Endothelial cell of umbilical vein (primary cell): Measurements from ENCODE around the gene CLOCK.
A peak's percentile ranks its signal among the peaks of the same experiment; 100 is the strongest.

ENCODE experiments used
- EZH2 ChIP-seq: IDR thresholded peaks from 2 replicates; pipeline ENCODE4 v1.6.1; 2012; ENCODE audit warnings: borderline replicate concordance, low read depth, mild to moderate bottlenecking, moderate library complexity, low read length, inconsistent platforms; ENCODE audit not compliant: severe bottlenecking
- FOS ChIP-seq: IDR thresholded peaks from 2 replicates; pipeline ENCODE4 v1.6.1; 2011; ENCODE audit warnings: mild to moderate bottlenecking, low read length, moderate library complexity, borderline replicate concordance; ENCODE audit not compliant: insufficient read depth
- GATA2 ChIP-seq: IDR thresholded peaks from 2 replicates; pipeline ENCODE4 v1.7.0; 2011; ENCODE audit warnings: low read depth, mild to moderate bottlenecking, moderate library complexity, mixed read lengths, low read length; ENCODE audit not compliant: insufficient read length, insufficient read depth
- MYC ChIP-seq: IDR thresholded peaks from one replicate; pipeline ENCODE4 v1.6.1; 2011; ENCODE audit warnings: mild to moderate bottlenecking, low read depth, low read length
- POLR2A ChIP-seq: IDR thresholded peaks from 2 replicates; pipeline ENCODE4 v1.6.1; 2012; ENCODE audit warnings: low read depth, mild to moderate bottlenecking, control low read depth, low read length
- POLR2AphosphoS5 ChIP-seq: IDR thresholded peaks from 2 replicates; pipeline ENCODE4 v1.6.1; 2012; ENCODE audit warnings: low read depth, mild to moderate bottlenecking, control low read depth, low read length, moderate library complexity; ENCODE audit not compliant: insufficient read depth
- TF ChIP-seq, protein P1 (sequence below), 2 donors: IDR thresholded peaks; 1 replicate in 1 of 2; 2 replicates in 1 of 2; pipeline ENCODE4 v1.5.1; 2011; ENCODE audit warnings: low read length in 2 of 2, mild to moderate bottlenecking in 2 of 2, moderate library complexity in 2 of 2, control low read depth in 1 of 2, inconsistent platforms in 1 of 2, low read depth in 1 of 2; ENCODE audit not compliant: insufficient read depth in 1 of 2; ENCODE audit errors: extremely low read depth in 1 of 2
- TF ChIP-seq, protein P2 (sequence below): IDR thresholded peaks from 2 replicates; pipeline ENCODE4 v1.6.1; 2011; ENCODE audit not compliant: insufficient read depth, insufficient read length

DNA sequence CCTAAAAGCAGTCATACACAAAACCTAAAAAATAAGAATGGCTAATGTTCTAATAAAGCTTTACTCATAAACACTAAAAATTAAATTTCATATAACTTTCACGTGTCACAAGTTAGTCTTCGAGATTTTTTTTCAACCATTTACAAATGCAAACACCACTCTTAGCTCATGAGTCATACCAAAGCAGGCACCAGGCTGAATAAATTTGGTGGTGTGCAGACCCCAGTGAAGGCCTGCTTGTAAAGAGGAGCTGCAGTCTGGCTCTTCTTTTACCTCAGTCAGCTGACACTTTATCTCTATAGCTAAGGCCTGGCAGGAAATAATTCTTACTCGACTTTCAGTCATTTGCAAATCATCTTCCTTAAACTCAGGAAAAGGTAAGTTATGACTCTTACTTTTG is 37.4 kb downstream of the CLOCK start:
- TF ChIP-seq, protein P1, sequence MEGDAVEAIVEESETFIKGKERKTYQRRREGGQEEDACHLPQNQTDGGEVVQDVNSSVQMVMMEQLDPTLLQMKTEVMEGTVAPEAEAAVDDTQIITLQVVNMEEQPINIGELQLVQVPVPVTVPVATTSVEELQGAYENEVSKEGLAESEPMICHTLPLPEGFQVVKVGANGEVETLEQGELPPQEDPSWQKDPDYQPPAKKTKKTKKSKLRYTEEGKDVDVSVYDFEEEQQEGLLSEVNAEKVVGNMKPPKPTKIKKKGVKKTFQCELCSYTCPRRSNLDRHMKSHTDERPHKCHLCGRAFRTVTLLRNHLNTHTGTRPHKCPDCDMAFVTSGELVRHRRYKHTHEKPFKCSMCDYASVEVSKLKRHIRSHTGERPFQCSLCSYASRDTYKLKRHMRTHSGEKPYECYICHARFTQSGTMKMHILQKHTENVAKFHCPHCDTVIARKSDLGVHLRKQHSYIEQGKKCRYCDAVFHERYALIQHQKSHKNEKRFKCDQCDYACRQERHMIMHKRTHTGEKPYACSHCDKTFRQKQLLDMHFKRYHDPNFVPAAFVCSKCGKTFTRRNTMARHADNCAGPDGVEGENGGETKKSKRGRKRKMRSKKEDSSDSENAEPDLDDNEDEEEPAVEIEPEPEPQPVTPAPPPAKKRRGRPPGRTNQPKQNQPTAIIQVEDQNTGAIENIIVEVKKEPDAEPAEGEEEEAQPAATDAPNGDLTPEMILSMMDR (IDR thresholded peaks at IDR 0.05; ENCODE audit: extremely low read depth in 1 of 2, insufficient read depth in 1 of 2, low read depth in 1 of 2, low read length in 2 of 2): no peak
- TF ChIP-seq, protein P2, sequence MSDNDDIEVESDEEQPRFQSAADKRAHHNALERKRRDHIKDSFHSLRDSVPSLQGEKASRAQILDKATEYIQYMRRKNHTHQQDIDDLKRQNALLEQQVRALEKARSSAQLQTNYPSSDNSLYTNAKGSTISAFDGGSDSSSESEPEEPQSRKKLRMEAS: no peak
- TF ChIP-seq POLR2AphosphoS5: no peak
- no peak for TF ChIP-seq POLR2A
- no peak for TF ChIP-seq EZH2
- TF ChIP-seq GATA2: peak; percentile 15
- TF ChIP-seq FOS: peak; percentile 5
- TF ChIP-seq MYC: no peak
